ENCODE measurements around the gene OR6C65.
"Not testable (repeated sequence)": the region's sequence is repeated elsewhere in the genome, so short reads cannot be mapped to it uniquely, and the experiment has no call there.

Gene OR6C65

GRCh38 chr12:55400229-55400628 is at the start of gene OR6C65:
TSS of gene OR6C65 (plus strand) at chr12:55400529. CDS start at chr12:55400529, 0 bp downstream.
- in situ Hi-C loops (cut with HindIII; ENCODE audit: low sequenced_read_pairs) = no loop called here

- in situ Hi-C loops (cut with HindIII; ENCODE audit: low sequenced_read_pairs) = not testable (repeated sequence)
Measured at GRCh38 chr12:55355338-55355737, 45.0 kb upstream of the OR6C65 start.

- in situ Hi-C loops (cut with HindIII; ENCODE audit: low sequenced_read_pairs) = no loop called here
Measured at GRCh38 chr12:55362675-55363074, 37.7 kb upstream of the OR6C65 start, which contains the start of gene OR6C75. TSS of gene OR6C75 (plus strand) at chr12:55362975. CDS start at chr12:55365111, 2,136 bp downstream.

- in situ Hi-C loops (cut with HindIII; ENCODE audit: low sequenced_read_pairs) = no loop called here
Measured at GRCh38 chr12:55365086-55365485, 35.2 kb upstream of the OR6C65 start.

GRCh38 chr12:55372521-55372920 is 27.8 kb upstream of the OR6C65 start:
- in situ Hi-C loops (cut with HindIII; ENCODE audit: low sequenced_read_pairs) = no loop called here

- in situ Hi-C loops (cut with HindIII; ENCODE audit: low sequenced_read_pairs) = no loop called here
Measured at GRCh38 chr12:55385891-55386290, 14.4 kb upstream of the OR6C65 start.

GRCh38 chr12:55392032-55392795 is 8.1 kb upstream of the OR6C65 start:
- in situ Hi-C loops (cut with HindIII; ENCODE audit: low sequenced_read_pairs) = no loop called here

- in situ Hi-C loops (cut with HindIII; ENCODE audit: low sequenced_read_pairs) = no loop called here
Measured at GRCh38 chr12:55396326-55396725, 4.0 kb upstream of the OR6C65 start.

GRCh38 chr12:55407866-55408265 is 7.5 kb downstream of the OR6C65 start:
- in situ Hi-C loops (cut with HindIII; ENCODE audit: low sequenced_read_pairs) = no loop called here

- in situ Hi-C loops (cut with HindIII; ENCODE audit: low sequenced_read_pairs) = not testable (repeated sequence)
Measured at GRCh38 chr12:55409133-55409532, 8.8 kb downstream of the OR6C65 start.

- in situ Hi-C loops (cut with HindIII; ENCODE audit: low sequenced_read_pairs) = not testable (repeated sequence)
Measured at GRCh38 chr12:55412138-55412537, 11.8 kb downstream of the OR6C65 start.

GRCh38 chr12:55413498-55414388 is 13.4 kb downstream of the OR6C65 start:
- in situ Hi-C loops (cut with HindIII; ENCODE audit: low sequenced_read_pairs) = not testable (repeated sequence)

GRCh38 chr12:55414396-55414823 is 14.1 kb downstream of the OR6C65 start:
- in situ Hi-C loops (cut with HindIII; ENCODE audit: low sequenced_read_pairs) = not testable (repeated sequence)

GRCh38 chr12:55414889-55415288 is 14.6 kb downstream of the OR6C65 start:
- in situ Hi-C loops (cut with HindIII; ENCODE audit: low sequenced_read_pairs) = not testable (repeated sequence)

- in situ Hi-C loops (cut with HindIII; ENCODE audit: low sequenced_read_pairs) = no loop called here
Measured at GRCh38 chr12:55416961-55417360, 16.6 kb downstream of the OR6C65 start.

GRCh38 chr12:55420307-55420962 is 20.1 kb downstream of the OR6C65 start:
- in situ Hi-C loops (cut with HindIII; ENCODE audit: low sequenced_read_pairs) = no loop called here

GRCh38 chr12:55425954-55426353 is 25.6 kb downstream of the OR6C65 start, which contains the start of gene OR6C76:
TSS of gene OR6C76 (plus strand) at chr12:55426254. CDS start at chr12:55426254, 0 bp downstream.
- in situ Hi-C loops (cut with HindIII; ENCODE audit: low sequenced_read_pairs) = no loop called here

GRCh38 chr12:55428331-55429243 is 28.3 kb downstream of the OR6C65 start:
- in situ Hi-C loops (cut with HindIII; ENCODE audit: low sequenced_read_pairs) = no loop called here

GRCh38 chr12:55441233-55441632 is 40.9 kb downstream of the OR6C65 start:
- in situ Hi-C loops (cut with HindIII; ENCODE audit: low sequenced_read_pairs) = not testable (repeated sequence)

GRCh38 chr12:55443776-55444175 is 43.4 kb downstream of the OR6C65 start, which contains the start of gene OR6C2:
TSS of gene OR6C2 (plus strand) at chr12:55444076. CDS start at chr12:55452214, 8,138 bp downstream.
- in situ Hi-C loops (cut with HindIII; ENCODE audit: low sequenced_read_pairs) = no loop called here

Data from DLD1 (cell line).